Ishikawa (cell line): ENCODE measurements around the gene GOLGA6L2.

ENCODE experiments used
- CEBPB ChIP-seq: IDR thresholded peaks from 2 replicates; pipeline ENCODE4 v1.6.1; 2012
- CREB1 ChIP-seq: IDR thresholded peaks from 2 replicates; pipeline ENCODE4 v1.6.1; 2012; ENCODE audit warnings: low read depth
- EGR1 ChIP-seq: IDR thresholded peaks from 2 replicates; pipeline ENCODE4 v1.6.1; 2012
- EP300 ChIP-seq: IDR thresholded peaks from 2 replicates; pipeline ENCODE4 v1.6.1; 2012; ENCODE audit warnings: borderline replicate concordance
- FOXM1 ChIP-seq: IDR thresholded peaks from 2 replicates; pipeline ENCODE4 v1.6.1; 2012; ENCODE audit warnings: low read depth, borderline replicate concordance
- NFIC ChIP-seq: IDR thresholded peaks from 2 replicates; pipeline ENCODE4 v1.6.1; 2012
- RAD21 ChIP-seq: IDR thresholded peaks from 2 replicates; pipeline ENCODE4 v1.6.1; 2012; ENCODE audit warnings: low read depth
- TAF1 ChIP-seq: IDR thresholded peaks from 2 replicates; pipeline ENCODE4 v1.6.1; 2012; ENCODE audit warnings: low read depth, mild to moderate bottlenecking
- TCF12 ChIP-seq: IDR thresholded peaks from 2 replicates; pipeline ENCODE4 v1.6.1; 2012; ENCODE audit warnings: low read depth
- TEAD4 ChIP-seq: IDR thresholded peaks from 2 replicates; pipeline ENCODE4 v1.6.1; 2012
- USF1 ChIP-seq: IDR thresholded peaks from 2 replicates; pipeline ENCODE4 v1.6.1; 2012
- YY1 ChIP-seq: IDR thresholded peaks from 2 replicates; pipeline ENCODE4 v1.6.1; 2012; ENCODE audit warnings: low read depth
- ZBTB7A ChIP-seq: IDR thresholded peaks from 2 replicates; pipeline ENCODE4 v1.6.1; 2012; ENCODE audit warnings: low read depth
- TF ChIP-seq, protein P1 (sequence below): IDR thresholded peaks from 2 replicates; pipeline ENCODE4 v1.6.1; 2012; ENCODE audit warnings: low read depth, mild to moderate bottlenecking
- TF ChIP-seq, protein P2 (sequence below): IDR thresholded peaks from 2 replicates; pipeline ENCODE4 v1.6.1; 2012

GOLGA6L2 gene

DNA sequence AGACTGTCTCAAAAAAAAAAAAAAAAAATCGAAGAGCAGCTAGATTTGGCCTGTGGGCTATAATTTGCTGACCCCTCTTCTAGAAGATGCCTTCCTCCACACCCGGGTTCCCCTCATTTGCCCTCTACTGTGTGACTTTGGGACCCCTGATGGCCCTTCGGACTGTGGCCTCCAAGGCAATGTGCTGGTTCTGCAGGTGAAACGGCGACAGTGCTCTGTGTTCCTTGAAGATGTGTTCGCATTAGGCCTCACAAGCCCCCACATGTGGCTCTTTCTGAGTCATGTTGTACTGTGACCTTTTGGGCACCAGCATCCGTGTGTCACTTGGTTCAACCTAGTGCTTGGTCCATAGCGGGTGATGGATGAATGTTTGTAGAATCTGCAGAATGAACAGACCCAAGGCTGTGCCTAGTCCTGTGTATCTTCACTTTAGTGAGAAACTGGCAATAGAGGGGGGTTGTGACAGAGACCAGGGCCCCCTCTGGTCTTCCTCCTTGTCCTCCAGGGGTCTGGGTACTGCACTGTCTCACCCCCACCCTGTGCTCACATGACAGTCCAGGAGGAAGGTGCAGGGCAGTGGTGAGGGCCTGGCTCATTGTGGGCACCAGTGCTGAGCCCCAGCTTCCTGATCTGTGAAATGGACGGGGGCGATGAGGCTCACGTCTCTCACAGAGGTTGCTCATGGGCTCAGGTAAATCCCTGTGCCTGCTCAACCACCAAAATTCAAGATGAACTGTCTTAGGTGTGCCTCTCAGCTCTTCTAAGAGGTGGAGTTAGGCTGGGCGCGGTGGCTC lies 22.7 kb downstream of the GOLGA6L2 start:
- TF ChIP-seq CEBPB: no peak
- TF ChIP-seq, protein P1, sequence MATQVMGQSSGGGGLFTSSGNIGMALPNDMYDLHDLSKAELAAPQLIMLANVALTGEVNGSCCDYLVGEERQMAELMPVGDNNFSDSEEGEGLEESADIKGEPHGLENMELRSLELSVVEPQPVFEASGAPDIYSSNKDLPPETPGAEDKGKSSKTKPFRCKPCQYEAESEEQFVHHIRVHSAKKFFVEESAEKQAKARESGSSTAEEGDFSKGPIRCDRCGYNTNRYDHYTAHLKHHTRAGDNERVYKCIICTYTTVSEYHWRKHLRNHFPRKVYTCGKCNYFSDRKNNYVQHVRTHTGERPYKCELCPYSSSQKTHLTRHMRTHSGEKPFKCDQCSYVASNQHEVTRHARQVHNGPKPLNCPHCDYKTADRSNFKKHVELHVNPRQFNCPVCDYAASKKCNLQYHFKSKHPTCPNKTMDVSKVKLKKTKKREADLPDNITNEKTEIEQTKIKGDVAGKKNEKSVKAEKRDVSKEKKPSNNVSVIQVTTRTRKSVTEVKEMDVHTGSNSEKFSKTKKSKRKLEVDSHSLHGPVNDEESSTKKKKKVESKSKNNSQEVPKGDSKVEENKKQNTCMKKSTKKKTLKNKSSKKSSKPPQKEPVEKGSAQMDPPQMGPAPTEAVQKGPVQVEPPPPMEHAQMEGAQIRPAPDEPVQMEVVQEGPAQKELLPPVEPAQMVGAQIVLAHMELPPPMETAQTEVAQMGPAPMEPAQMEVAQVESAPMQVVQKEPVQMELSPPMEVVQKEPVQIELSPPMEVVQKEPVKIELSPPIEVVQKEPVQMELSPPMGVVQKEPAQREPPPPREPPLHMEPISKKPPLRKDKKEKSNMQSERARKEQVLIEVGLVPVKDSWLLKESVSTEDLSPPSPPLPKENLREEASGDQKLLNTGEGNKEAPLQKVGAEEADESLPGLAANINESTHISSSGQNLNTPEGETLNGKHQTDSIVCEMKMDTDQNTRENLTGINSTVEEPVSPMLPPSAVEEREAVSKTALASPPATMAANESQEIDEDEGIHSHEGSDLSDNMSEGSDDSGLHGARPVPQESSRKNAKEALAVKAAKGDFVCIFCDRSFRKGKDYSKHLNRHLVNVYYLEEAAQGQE: no peak

DNA sequence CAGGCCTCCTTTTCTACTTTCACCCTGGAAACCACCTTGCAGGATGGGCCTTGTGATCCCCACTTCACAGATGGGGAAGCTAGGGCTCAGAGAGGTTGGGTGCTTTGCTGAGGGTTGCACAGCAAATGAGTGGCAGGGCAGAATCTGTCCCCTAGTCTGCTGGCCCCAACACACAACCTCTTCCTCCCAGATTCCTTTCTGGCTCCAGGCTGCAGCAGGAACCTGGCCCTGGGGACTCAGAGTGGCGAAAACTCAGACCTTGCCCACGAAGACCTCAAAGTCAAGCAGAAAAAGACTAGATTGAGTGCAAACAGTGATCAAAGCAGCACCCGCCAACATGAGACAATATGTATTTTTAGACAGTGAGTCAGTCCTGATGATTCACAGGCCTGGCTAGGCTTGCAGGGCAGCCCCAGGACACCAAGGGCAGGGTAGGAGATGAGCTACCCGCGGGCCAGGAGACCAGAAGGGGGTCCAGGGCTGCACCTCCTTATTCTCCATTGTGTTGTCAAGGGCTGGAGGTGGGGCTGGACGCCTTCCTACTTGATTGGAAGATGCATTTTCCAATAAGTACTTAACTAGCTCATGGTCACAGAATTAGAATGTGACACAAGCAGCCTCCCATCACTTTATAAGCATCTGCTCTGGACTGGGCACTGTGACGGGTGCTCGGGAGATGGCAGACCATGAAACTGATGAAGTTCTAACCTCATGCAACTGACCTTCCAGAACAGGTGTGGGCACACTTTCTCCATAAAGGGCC lies 23.9 kb downstream of the GOLGA6L2 start:
- TF ChIP-seq YY1 (no peak), USF1 (no peak), RAD21 (no peak), NFIC (no peak), TAF1 (no peak), TEAD4 (no peak), FOXM1 (no peak), CEBPB (no peak), EP300 (no peak), EGR1 (no peak), ZBTB7A (no peak), CREB1 (no peak), TCF12 (no peak)
- TF ChIP-seq, protein P2, sequence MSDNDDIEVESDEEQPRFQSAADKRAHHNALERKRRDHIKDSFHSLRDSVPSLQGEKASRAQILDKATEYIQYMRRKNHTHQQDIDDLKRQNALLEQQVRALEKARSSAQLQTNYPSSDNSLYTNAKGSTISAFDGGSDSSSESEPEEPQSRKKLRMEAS: no peak
- TF ChIP-seq, protein P1: no peak

- TF ChIP-seq, protein P2: no peak
- no peak for TF ChIP-seq CREB1
- no peak for TF ChIP-seq CEBPB
- no peak for TF ChIP-seq RAD21
- TF ChIP-seq, protein P1: no peak
- no peak for TF ChIP-seq EP300
- no peak for TF ChIP-seq USF1
- TF ChIP-seq TEAD4: no peak
- TF ChIP-seq NFIC: no peak
- TF ChIP-seq FOXM1: no peak
- no peak for TF ChIP-seq TCF12
- no peak for TF ChIP-seq ZBTB7A
- TF ChIP-seq EGR1: no peak
- TF ChIP-seq YY1: no peak
Observed at GRCh38 chr15:23422099-23422945, 24.7 kb downstream of the GOLGA6L2 start.
